ENCODE measurements around the gene UGT8.

GRCh38 chr4:114692958-114693357 lies 94.4 kb downstream of the UGT8 start:
- TF ChIP-seq CTCF (IDR thresholded peaks at IDR 0.05; ENCODE audit: low read depth, low read length, missing input control) (no peak), GABPA (IDR thresholded peaks at IDR 0.05 in 1 of 2, conservative IDR thresholded peaks at IDR 0.05 in 1 of 2) (no peak), YY1 (IDR thresholded peaks at IDR 0.05) (no peak), FOXA1 (IDR thresholded peaks at IDR 0.05) (no peak), SP1 (IDR thresholded peaks at IDR 0.05) (no peak), RAD21 (IDR thresholded peaks at IDR 0.05) (no peak), TAF1 (conservative IDR thresholded peaks at IDR 0.05) (no peak), REST (IDR thresholded peaks at IDR 0.05) (no peak), EGR1 (IDR thresholded peaks at IDR 0.05; ENCODE audit: low read depth in 2 of 2) (no peak), ATF3 (IDR thresholded peaks at IDR 0.05) (no peak), MAX (IDR thresholded peaks at IDR 0.05) (no peak), RXRA (IDR thresholded peaks at IDR 0.05) (no peak)

Measured in liver (tissue), 3 donors.